Measurements from ENCODE around the gene ATP8A2.

DNA sequence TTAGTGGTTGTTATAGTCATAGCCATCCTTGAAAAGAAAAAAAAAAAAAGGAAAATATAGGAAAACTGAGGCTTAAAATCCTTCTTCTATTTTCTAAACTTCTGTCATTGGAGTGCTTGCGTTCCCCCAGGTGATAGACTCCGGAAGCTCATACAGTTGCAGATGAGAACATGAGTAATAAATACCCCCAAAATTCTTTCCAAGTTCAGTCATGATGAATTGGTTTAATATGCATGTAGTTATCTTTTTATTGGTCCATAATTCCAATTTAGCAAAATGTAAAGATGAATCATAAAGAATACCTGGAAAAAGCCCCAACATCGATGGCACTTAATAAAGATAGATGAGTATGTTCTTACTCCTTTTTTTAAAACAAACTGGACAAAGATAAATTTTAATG, 487.8 kb downstream of the ATP8A2 start:
- TF ChIP-seq POLR2A (IDR thresholded peaks at IDR 0.05; ENCODE audit: low read depth), result no peak
- TF ChIP-seq, protein P1, sequence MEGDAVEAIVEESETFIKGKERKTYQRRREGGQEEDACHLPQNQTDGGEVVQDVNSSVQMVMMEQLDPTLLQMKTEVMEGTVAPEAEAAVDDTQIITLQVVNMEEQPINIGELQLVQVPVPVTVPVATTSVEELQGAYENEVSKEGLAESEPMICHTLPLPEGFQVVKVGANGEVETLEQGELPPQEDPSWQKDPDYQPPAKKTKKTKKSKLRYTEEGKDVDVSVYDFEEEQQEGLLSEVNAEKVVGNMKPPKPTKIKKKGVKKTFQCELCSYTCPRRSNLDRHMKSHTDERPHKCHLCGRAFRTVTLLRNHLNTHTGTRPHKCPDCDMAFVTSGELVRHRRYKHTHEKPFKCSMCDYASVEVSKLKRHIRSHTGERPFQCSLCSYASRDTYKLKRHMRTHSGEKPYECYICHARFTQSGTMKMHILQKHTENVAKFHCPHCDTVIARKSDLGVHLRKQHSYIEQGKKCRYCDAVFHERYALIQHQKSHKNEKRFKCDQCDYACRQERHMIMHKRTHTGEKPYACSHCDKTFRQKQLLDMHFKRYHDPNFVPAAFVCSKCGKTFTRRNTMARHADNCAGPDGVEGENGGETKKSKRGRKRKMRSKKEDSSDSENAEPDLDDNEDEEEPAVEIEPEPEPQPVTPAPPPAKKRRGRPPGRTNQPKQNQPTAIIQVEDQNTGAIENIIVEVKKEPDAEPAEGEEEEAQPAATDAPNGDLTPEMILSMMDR (IDR thresholded peaks at IDR 0.05), result no peak
- no peak for TF ChIP-seq POLR2AphosphoS5 (IDR thresholded peaks at IDR 0.05)
